ENCODE data around the gene PIK3R1. TPM values are rescaled to one million over a fixed set of nuclear protein-coding genes. Genes with fewer than 3 reads are reported as not detected.
A peak's percentile ranks its signal among the peaks of the same experiment; 100 is the strongest.
"Not testable (repeated sequence)": the region's sequence is repeated elsewhere in the genome, so short reads cannot be mapped to it uniquely, and the experiment has no call there.

The PIK3R1 gene
- total and polyA plus RNA-seq, 8 donors: 9.2 to 280 (median 52.3) TPM

GRCh38 chr5:68193481-68194036 is 22.0 kb upstream of the PIK3R1 start:
- Histone ChIP-seq H3K4me1 (peaks cover 0 to 24% (median 14%) of the 10 kb centered on the region in 4 donors), H3K4me3 (no peak overlapping the region), H3K9me3 (no peaks in the 10 kb centered on the region), H3K27me3 (no peaks in the 10 kb centered on the region), H3K36me3 (no peaks in the 10 kb centered on the region), H3K27ac (peak overlapping the region in 1 of 5 donors; percentile 31)
- 23 to 38% (median 24%) methylated on average over 3 of the region's 3 CpGs for WGBS, 5 donors
- DNase-seq: no peak
- intact Hi-C loops (cut with DNase I; ENCODE audit: low total_unique reads): no loop called here
- TF ChIP-seq EP300 (IDR thresholded peaks at IDR 0.05): no peak
- TF ChIP-seq POLR2A (IDR thresholded peaks at IDR 0.05): no peak
- TF ChIP-seq POLR2AphosphoS5 (IDR thresholded peaks at IDR 0.05): no peak
- TF ChIP-seq CTCF (IDR thresholded peaks at IDR 0.05): no peak

DNA sequence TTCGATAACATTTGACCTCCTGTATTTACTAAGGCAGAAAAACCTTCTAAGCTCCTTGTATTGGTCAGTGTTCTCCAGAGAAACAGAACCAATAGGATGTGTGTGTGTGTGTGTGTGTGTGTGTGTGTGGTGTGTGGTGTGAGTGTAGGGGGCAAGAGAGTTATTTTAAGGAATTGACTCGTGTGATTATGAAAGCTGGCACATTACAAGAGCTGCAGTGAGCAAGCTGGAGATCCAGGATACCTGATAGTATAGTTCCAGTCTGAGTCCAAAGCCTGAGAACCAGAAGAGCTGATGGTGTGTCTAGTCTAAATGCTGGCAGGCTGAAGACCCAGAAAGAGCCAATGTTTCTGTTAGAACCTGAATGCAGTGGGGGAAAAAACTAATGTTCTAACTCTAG is 21.2 kb upstream of the PIK3R1 start:
- 24 to 44% (median 36%) methylated on average over 2 of the region's 2 CpGs for WGBS, 5 donors
- TF ChIP-seq POLR2AphosphoS5 (IDR thresholded peaks at IDR 0.05) (no peak), CTCF (IDR thresholded peaks at IDR 0.05) (no peak), EP300 (IDR thresholded peaks at IDR 0.05) (no peak)
- H3K36me3 ChIP-seq: no peaks in the 10 kb centered on the region

DNA sequence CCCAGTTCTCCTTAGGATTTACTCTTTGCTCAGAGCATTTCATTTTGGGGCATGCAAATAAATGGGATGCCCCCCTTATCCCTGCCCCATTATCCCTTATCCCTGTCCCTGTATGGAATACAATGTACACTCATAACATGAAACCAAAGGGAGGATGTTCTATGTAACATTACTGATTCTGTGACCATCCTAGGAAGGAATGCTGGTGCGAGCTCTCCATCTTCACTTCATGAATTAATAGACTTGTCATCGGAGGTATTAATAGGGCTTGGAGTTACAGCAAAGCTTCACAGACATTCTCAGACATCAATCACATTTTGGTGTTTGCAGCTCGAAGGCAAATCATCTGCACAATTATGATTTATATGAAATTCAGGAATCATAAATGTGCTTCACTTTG is 20.4 kb upstream of the PIK3R1 start:
- Histone ChIP-seq H3K9me3 (no peaks in the 10 kb centered on the region), H3K4me3 (no peak overlapping the region), H3K27ac (no peak overlapping the region), H3K4me1 (peaks cover 0 to 24% (median 14%) of the 10 kb centered on the region in 4 donors), H3K27me3 (no peaks in the 10 kb centered on the region), H3K36me3 (no peaks in the 10 kb centered on the region)
- 87 to 97% (median 96%) methylated on average over 3 of the region's 3 CpGs for WGBS, 5 donors
- intact Hi-C loops (cut with DNase I; ENCODE audit: low total_unique reads): no loop called here
- no peak for DNase-seq
- TF ChIP-seq POLR2AphosphoS5 (IDR thresholded peaks at IDR 0.05) (no peak), EP300 (IDR thresholded peaks at IDR 0.05) (no peak), POLR2A (IDR thresholded peaks at IDR 0.05) (no peak)

More for the DNA sequence above, 21.2 kb upstream of the PIK3R1 start:
- Histone ChIP-seq H3K27me3 (no peaks in the 10 kb centered on the region), H3K9me3 (no peaks in the 10 kb centered on the region), H3K4me3 (no peak overlapping the region), H3K27ac (no peak overlapping the region), H3K4me1 (peaks cover 0 to 24% (median 14%) of the 10 kb centered on the region in 4 donors)
- DNase-seq: no peak
- intact Hi-C loops (cut with DNase I; ENCODE audit: low total_unique reads): no loop called here

DNA sequence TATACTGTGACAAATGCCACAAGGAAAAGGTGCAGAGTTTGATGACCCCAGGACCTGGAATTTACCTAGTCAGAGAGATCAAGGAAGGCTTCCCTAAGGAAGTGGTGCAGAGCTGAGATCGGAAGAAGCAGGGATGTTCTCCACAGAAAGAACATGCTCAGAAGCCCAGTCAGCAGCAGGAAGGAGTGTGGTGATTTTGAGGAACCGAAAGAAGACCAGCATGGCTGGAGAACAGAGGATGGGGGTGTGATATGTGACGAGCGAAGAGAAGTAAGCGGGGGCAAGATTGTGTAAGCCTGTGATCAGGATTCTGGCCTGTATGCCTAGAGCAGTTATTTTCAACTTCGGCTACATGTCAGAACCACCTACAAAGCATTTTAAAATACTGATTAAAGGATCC is 18.7 kb upstream of the PIK3R1 start:
- H3K9me3 ChIP-seq: no peaks in the 10 kb centered on the region
- 82 to 92% (median 92%) methylated on average over 6 of the region's 6 CpGs for WGBS, 5 donors
- no peaks in the 10 kb centered on the region for H3K36me3 ChIP-seq
- no peaks in the 10 kb centered on the region for H3K27me3 ChIP-seq
- H3K27ac ChIP-seq: no peak overlapping the region
- DNase-seq: peak in 1 of 2 donors; percentile 39
- intact Hi-C loops (cut with DNase I; ENCODE audit: low total_unique reads): no loop called here
- TF ChIP-seq POLR2AphosphoS5 (IDR thresholded peaks at IDR 0.05): no peak
- no peak for TF ChIP-seq EP300 (IDR thresholded peaks at IDR 0.05)
- TF ChIP-seq CTCF (IDR thresholded peaks at IDR 0.05): no peak
- TF ChIP-seq POLR2A (IDR thresholded peaks at IDR 0.05): no peak
- no peak overlapping the region for H3K4me3 ChIP-seq
- peaks cover 0 to 24% (median 14%) of the 10 kb centered on the region in 4 donors for H3K4me1 ChIP-seq

- Histone ChIP-seq H3K27ac (no peak overlapping the region), H3K36me3 (no peaks in the 10 kb centered on the region), H3K4me3 (no peak overlapping the region), H3K4me1 (no peaks in the 10 kb centered on the region), H3K9me3 (no peaks in the 10 kb centered on the region), H3K27me3 (no peaks in the 10 kb centered on the region)
- 91 to 96% (median 93%) methylated on average over 4 of the region's 4 CpGs for WGBS, 5 donors
- no peak for TF ChIP-seq CTCF (IDR thresholded peaks at IDR 0.05)
- TF ChIP-seq POLR2A (IDR thresholded peaks at IDR 0.05): no peak
- TF ChIP-seq EP300 (IDR thresholded peaks at IDR 0.05): no peak
- TF ChIP-seq POLR2AphosphoS5 (IDR thresholded peaks at IDR 0.05): no peak
- no peak for DNase-seq
- intact Hi-C loops (cut with DNase I; ENCODE audit: low total_unique reads): no loop called here
Observed at GRCh38 chr5:68200288-68200687, 15.3 kb upstream of the PIK3R1 start.

GRCh38 chr5:68210654-68211053 is 4.9 kb upstream of the PIK3R1 start:
- H3K27me3 ChIP-seq; H3K36me3 ChIP-seq; DNase-seq; H3K4me1 ChIP-seq; H3K4me3 ChIP-seq; intact Hi-C loops (cut with DNase I; ENCODE audit: low total_unique reads); H3K27ac ChIP-seq: not testable (repeated sequence)
- WGBS, 5 donors: 93 to 100% (median 94%) methylated on average over 3 to 4 of the region's 4 CpGs
- peaks cover 0 to 11% (median 5%) of the 10 kb centered on the region in 4 donors for H3K9me3 ChIP-seq

All from stomach (tissue), 9 donors.